Frontal cortex (tissue), 4 donors: ENCODE measurements around the gene IDH3G. TPM values are rescaled to one million over a fixed set of nuclear protein-coding genes. Genes with fewer than 3 reads are reported as not detected.

Experiments used
- DNase-seq, 2 donors: peaks; one replicate each; pipeline ENCODE4 v3.0.0; 2012; ENCODE audit warnings: low spot score in 2 of 2
- FAIRE-seq: peaks from 2 replicates; lab custom pipeline; 2012; peaks lifted over from hg19 to GRCh38; lab: Jason Lieb, UNC
- total RNA-seq: library from RNA; depleted of rRNA; stranded (reverse); fragments of >200 nt; gene quantifications from one replicate; pipeline ENCODE4 v1.2.3, GENCODE V29; 2014
- donor health status: control.
- donor health status: control.
- donor health status: control.

IDH3G gene
- total RNA-seq, 1 donor from 2014 or later: 49.7 TPM

- FAIRE-seq (no peak), DNase-seq (no peak)
Measured at GRCh38 chrX:153793291-153793690, 884 bp downstream of the IDH3G start.

GRCh38 chrX:153792368-153792767, 1.8 kb downstream of the IDH3G start:
- no peak for DNase-seq
- FAIRE-seq: no peak

GRCh38 chrX:153791104-153791852, 2.9 kb downstream of the IDH3G start:
- FAIRE-seq: no peak

GRCh38 chrX:153789654-153790053, 4.5 kb downstream of the IDH3G start:
- FAIRE-seq (no peak), DNase-seq (no peak)

More at GRCh38 chrX:153791104-153791852, 2.9 kb downstream of the IDH3G start:
- no peak for DNase-seq

- no peak for FAIRE-seq
Measured at GRCh38 chrX:153786669-153787068, 7.5 kb downstream of the IDH3G start.

GRCh38 chrX:153784325-153784967, 9.7 kb downstream of the IDH3G start:
- no peak for FAIRE-seq
- DNase-seq: no peak

More at GRCh38 chrX:153786669-153787068, 7.5 kb downstream of the IDH3G start:
- no peak for DNase-seq

GRCh38 chrX:153783378-153784013, 10.7 kb downstream of the IDH3G start:
- no peak for DNase-seq

GRCh38 chrX:153782871-153783270, 11.3 kb downstream of the IDH3G start:
- DNase-seq (no peak), FAIRE-seq (no peak)

More at GRCh38 chrX:153783378-153784013, 10.7 kb downstream of the IDH3G start:
- no peak for FAIRE-seq

- no peak for DNase-seq
- FAIRE-seq: no peak
Measured at GRCh38 chrX:153782313-153782712, 11.9 kb downstream of the IDH3G start.

GRCh38 chrX:153781428-153782047, 12.6 kb downstream of the IDH3G start:
- DNase-seq: no peak
- no peak for FAIRE-seq

- DNase-seq: peak; percentile 48 to 56
- no peak for FAIRE-seq
Measured at GRCh38 chrX:153780678-153781427, 13.3 kb downstream of the IDH3G start, which contains the start of gene SRPK3. SRPK3 (plus strand) TSS chrX:153781041; CDS start chrX:153781087, 46 bp downstream.

- DNase-seq: no peak
- no peak for FAIRE-seq
Measured at GRCh38 chrX:153779891-153780677, 14.1 kb downstream of the IDH3G start.

GRCh38 chrX:153778684-153779101, 15.5 kb downstream of the IDH3G start:
- DNase-seq (no peak), FAIRE-seq (no peak)

GRCh38 chrX:153778181-153778580, 16.0 kb downstream of the IDH3G start:
- DNase-seq (no peak), FAIRE-seq (no peak)

GRCh38 chrX:153777261-153778090, 16.7 kb downstream of the IDH3G start:
- FAIRE-seq: no peak
- DNase-seq: no peak

- no peak for FAIRE-seq
- DNase-seq: no peak
Measured at GRCh38 chrX:153776611-153777045, 17.5 kb downstream of the IDH3G start.

GRCh38 chrX:153776120-153776599, 18.0 kb downstream of the IDH3G start:
- no peak for DNase-seq

More at GRCh38 chrX:153776120-153776599, 18.0 kb downstream of the IDH3G start:
- FAIRE-seq: no peak
